ENCODE measurements around the gene GPD2. TPM values are rescaled to one million over a fixed set of nuclear protein-coding genes. Genes with fewer than 3 reads are reported as not detected.

GPD2 gene
- total RNA-seq: 166 TPM

- DNase-seq: peak; percentile 78
Measured at GRCh38 chr2:156435718-156436496, at the start of gene GPD2. TSS of gene GPD2 (plus strand) at chr2:156436379. CDS start at chr2:156476106, 39,727 bp downstream.

DNA sequence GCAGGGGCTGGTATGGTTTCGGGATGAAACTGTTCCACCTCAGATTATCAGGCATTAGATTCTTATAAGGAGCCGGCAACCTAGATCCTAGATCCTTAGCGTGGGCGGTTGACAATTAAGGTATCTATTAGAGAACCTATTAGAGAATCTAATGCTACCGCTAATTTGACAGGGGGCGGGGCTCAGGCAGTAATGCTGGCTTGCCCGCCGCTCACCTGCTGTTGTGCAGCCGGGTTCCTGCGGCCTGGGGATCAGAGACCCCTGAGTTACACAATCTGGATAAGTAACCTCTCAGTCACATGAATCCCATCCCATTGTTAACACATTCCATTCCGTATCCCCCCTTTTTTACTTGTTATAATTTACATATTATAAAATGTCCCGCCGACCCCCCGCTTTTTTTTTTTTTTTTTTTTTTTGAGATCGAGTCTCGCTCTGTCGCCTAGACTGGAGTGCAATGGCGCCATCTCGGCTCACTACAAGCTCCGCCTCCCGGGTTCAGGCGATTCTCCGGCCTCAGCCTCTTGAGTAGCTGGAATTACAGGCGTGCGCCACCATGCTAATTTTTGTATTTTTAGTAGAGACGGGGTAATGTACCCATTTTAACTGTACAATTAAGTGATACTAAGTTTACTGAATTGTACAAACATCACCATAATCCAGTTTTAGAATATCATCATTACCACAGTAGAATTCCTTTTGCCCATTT, 42.0 kb upstream of the GPD2 start:
- no peak for DNase-seq

DNA sequence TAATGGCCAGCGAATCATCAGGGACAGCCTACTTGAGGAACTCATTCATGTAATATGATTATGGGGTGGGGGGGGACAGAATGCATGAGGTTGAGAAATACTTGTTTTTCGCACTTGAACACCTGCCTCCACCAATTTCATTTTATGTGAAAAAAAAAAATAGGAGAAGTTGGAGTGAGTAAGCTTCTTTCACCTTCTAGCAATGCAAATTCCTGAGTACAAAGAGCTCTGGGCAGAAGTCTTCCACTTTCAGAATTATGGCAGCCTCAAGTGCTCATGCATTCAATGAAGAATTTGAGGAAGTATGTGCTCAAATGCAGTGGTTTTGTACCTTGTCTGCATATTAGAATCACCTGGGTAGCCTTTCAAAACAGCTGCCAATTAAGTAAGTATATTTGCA, 40.1 kb upstream of the GPD2 start:
- DNase-seq: no peak

- no peak for DNase-seq
Measured at GRCh38 chr2:156397229-156397628, 39.0 kb upstream of the GPD2 start.

DNA sequence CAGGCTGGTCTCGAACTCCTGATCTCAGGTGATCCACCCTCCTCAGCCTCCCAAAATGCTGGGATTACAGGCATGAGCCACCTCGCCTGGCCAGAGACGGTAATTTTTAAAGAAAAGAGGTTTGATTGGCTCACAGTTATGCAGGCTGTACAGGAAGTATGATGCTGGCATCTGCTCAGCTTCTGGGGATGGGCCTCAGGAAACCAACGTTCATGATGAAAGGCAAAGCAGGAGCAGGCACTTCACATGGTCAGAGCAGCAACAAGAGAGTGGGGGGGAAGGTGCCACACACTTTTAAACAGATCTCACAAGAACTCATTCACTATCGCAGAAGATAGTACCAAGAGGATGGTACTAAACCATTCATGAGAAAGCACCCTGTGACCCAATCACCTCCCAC, 38.0 kb upstream of the GPD2 start:
- DNase-seq: no peak

DNA sequence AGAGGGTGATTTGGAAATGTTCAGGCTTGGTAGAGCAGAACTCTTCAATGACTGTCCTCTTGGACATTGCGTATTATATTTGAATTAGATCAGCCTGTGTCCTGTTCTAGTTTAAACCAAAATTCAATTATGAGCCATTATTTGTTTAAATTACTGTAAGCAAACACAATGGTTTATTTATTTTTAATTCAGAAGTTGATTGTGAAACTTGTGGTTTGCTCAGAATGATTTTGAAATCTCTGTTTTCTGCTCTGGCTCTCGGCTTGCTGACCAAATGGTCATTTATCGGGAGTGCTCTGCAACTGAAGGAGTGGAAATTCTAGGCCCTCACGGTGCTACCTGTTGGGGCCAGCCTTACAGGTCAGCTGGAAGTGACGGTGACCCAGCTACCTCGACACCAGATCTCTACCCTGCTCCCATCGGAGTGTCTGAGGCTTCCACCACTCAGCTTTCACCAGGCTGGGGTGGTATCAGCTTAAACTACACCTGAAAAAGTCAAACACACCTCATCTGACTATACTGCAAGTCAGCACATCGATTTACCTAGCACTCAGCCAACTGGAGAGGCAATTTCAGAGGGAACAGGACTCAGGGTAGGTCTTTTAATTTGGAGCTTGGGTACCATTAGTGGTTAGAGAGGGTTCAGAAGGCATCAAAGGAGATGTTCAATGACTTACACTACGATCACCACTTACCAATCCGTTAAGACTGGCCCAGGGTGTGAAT, 36.8 kb upstream of the GPD2 start:
- DNase-seq: no peak

GRCh38 chr2:156399950-156400705, 36.1 kb upstream of the GPD2 start:
- peak; percentile 73 for DNase-seq

- peak; percentile 72 for DNase-seq
Measured at GRCh38 chr2:156400706-156401678, 35.2 kb upstream of the GPD2 start.

GRCh38 chr2:156401861-156402260, 34.3 kb upstream of the GPD2 start:
- no peak for DNase-seq

DNA sequence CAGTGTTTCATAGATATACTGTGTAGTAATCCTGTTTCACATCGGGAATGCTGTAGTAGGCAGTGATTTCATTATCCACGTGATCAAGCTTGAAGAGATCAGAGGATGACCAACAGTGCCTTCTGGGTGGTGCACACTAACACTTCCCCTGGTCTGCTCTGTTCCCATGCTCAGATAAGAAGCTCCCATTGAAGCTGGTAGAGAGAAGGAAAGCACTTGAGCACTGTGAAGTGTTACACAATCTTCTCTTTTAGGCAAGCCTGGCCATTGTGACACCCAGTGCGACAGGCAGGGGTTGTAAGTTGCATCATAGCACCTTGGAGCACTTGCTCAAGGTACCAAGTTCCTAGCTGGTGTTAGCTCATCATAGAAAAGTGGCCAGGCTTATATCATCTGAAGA, 30.6 kb upstream of the GPD2 start:
- DNase-seq: no peak

DNA sequence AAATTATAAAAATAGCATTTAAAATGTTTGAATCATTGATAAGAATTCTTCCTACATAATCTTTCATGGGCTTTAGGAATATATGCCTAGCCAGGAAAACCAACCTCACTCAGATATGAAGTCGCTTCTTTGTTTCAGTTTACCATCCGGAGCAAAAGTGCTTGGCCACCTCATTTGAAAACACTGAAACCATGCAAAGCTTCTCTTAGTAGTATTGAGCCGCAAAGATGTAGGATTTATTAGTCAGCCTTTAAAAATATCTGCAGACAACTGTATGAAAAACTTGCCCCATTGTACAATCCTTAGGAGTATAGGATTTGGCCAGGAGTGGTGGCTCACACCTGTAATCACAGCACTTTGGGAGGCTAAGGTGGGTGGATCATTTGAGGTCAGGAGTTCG, 24.3 kb upstream of the GPD2 start:
- no peak for DNase-seq

DNA sequence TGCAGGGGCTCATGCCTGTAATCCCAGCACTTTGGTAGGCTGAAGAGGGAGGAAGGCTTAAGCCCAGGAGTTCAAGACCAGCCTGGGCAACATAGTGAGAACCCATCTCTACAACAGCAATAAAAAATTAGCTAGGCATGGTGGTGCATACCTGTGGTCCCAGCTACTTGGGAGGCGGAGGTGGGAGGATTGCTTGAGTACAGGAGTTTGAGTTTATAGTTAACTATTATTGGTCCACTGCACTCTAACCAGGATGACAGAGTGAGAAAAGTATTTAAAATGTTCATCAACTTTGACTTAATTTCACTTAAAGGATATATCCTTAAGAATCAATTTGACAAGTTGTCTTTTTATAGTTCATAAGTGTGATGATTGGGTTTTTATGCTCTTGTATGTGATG, 14.3 kb upstream of the GPD2 start:
- no peak for DNase-seq

DNA sequence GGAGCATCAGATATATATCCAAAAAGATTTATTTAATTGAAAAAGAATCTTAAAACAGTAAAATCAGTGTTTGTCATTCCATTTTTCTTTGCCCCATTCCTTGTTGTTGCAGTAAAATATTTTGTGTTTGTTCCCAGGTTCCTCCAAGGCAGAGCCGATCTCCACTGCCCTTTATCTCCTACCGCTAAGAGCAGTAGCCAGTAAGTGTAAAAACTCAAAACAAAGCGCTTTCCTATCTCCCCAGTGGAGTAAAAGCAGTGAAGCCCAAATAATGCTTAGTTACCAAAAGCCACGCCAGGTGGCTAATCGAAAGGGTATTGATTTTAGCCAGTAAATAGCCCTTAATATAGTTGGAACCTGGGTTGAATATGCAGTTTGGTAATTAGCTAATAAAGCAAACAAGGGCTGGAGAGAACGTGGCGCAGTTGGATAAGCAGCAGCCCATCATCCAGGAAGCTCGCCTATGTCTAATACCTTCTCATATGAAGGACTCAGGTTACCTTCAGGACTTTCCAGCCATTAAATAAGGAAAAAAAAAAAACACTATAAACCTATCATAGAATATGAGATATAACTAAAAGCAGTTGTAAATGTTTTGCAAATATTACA, 12.4 kb upstream of the GPD2 start:
- no peak for DNase-seq

DNA sequence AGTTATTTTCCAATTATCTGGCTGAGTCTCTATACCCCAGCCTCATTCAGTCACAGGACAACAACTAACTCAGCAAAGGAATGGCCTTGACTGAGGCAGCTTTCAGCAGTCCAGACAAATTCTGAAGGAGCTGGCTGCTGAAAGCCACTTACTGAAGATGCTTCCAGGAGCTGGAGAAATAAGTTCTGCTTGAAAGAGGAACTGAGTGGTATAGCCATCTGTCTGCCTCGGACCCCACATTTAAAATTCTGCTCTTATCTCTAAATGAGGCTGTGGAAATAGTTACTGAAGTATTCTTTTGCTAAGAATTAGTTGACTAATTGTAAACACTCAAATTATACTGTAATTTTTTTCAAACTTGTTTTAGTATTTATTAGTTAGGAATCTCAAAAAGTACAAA, 9.1 kb upstream of the GPD2 start:
- no peak for DNase-seq

- no peak for DNase-seq
Measured at GRCh38 chr2:156429211-156429610, 7.0 kb upstream of the GPD2 start.

GRCh38 chr2:156430236-156430979, 5.8 kb upstream of the GPD2 start:
- no peak for DNase-seq

- DNase-seq: no peak
Measured at GRCh38 chr2:156430980-156431358, 5.2 kb upstream of the GPD2 start.

GRCh38 chr2:156434461-156435291, 1.5 kb upstream of the GPD2 start:
- DNase-seq: no peak

GRCh38 chr2:156435396-156435717, 822 bp upstream of the GPD2 start:
- no peak for DNase-seq

Data from occipital lobe (tissue), 2 donors.